Right atrium auricular region (tissue), 2 donors: Measurements from ENCODE around the gene ZNF438. TPM values are rescaled to one million over a fixed set of nuclear protein-coding genes. Genes with fewer than 3 reads are reported as not detected.

ENCODE experiments used
- DNase-seq: peaks from one replicate; pipeline ENCODE4 v3.0.0-alpha.2; 2019; ENCODE audit warnings: low spot score
- H3K27ac ChIP-seq, 2 donors: fragments of 200-600 bp; sonication (generic); 1 replicate in 1 of 2; 2 replicates in 1 of 2; pipeline ENCODE4 v1.5.1; 2016 to 2019
- H3K27me3 ChIP-seq, 2 donors: fragments of 200-600 bp; sonication (generic); one replicate each; pipeline versions ENCODE4 v1.5.1 to v1.6.0; 2017 to 2019
- H3K36me3 ChIP-seq: fragments of 200-600 bp; sonication (generic); one replicate; pipeline ENCODE4 v1.5.1; 2016
- H3K4me1 ChIP-seq, 2 donors: fragments of 200-600 bp; sonication (generic); one replicate each; pipeline versions ENCODE4 v1.5.1 to v1.6.0; 2017 to 2019
- H3K4me3 ChIP-seq, 2 donors: fragments of 200-600 bp; sonication (generic); 1 replicate in 1 of 2; 2 replicates in 1 of 2; pipeline ENCODE4 v1.5.1; 2017 to 2019; ENCODE audit warnings: mild to moderate bottlenecking in 1 of 2, moderate library complexity in 1 of 2
- H3K9me3 ChIP-seq, 2 donors: fragments of 200-600 bp; sonication (generic); one replicate each; pipeline ENCODE4 v1.5.1; 2019
- total RNA-seq, 2 donors: library from RNA; depleted of rRNA; stranded (reverse); fragments of >200 nt; gene quantifications; one replicate each; pipeline ENCODE4 v1.1.0, GENCODE V29; 2016
- TF ChIP-seq, protein P1 (sequence below), 2 donors: fragments of 200-600 bp; sonication (generic); IDR thresholded peaks; one replicate each; pipeline ENCODE4 v1.5.1; 2019; ENCODE audit warnings: antibody characterized with exemption in 2 of 2

ZNF438 gene
- total RNA-seq, 2 donors from 2014 or later = 13.4 to 14.5 TPM

DNA sequence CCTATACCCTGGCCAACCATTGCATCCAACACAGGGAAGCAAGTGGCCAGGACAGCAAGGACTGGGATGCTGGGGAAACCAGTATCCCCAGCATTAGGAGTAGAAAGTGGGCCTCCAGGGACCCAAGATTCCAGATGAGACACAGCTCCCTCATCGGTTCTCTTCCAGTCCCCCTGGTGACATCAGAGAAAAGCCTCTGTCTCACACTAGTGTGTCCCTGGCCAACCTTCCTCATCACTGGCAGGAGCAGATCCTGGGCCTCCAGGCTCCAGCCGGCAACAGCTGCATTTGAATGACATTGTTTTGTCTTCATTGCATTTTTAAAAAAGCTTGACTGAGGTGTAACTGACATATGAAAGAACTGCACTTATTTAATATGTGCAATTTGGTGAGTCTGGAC is 224.8 kb downstream of the ZNF438 start:
- Histone ChIP-seq H3K36me3 (no peaks in the 10 kb centered on the region), H3K9me3 (no peaks in the 10 kb centered on the region), H3K4me1 (peaks cover 0 to 25% of the 10 kb centered on the region in 2 donors), H3K4me3 (no peak overlapping the region), H3K27me3 (no peaks in the 10 kb centered on the region), H3K27ac (peak overlapping the region in 1 of 2 donors; percentile 75)
- no peak for DNase-seq
- TF ChIP-seq, protein P1, sequence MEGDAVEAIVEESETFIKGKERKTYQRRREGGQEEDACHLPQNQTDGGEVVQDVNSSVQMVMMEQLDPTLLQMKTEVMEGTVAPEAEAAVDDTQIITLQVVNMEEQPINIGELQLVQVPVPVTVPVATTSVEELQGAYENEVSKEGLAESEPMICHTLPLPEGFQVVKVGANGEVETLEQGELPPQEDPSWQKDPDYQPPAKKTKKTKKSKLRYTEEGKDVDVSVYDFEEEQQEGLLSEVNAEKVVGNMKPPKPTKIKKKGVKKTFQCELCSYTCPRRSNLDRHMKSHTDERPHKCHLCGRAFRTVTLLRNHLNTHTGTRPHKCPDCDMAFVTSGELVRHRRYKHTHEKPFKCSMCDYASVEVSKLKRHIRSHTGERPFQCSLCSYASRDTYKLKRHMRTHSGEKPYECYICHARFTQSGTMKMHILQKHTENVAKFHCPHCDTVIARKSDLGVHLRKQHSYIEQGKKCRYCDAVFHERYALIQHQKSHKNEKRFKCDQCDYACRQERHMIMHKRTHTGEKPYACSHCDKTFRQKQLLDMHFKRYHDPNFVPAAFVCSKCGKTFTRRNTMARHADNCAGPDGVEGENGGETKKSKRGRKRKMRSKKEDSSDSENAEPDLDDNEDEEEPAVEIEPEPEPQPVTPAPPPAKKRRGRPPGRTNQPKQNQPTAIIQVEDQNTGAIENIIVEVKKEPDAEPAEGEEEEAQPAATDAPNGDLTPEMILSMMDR (IDR thresholded peaks at IDR 0.05) = no peak

DNA sequence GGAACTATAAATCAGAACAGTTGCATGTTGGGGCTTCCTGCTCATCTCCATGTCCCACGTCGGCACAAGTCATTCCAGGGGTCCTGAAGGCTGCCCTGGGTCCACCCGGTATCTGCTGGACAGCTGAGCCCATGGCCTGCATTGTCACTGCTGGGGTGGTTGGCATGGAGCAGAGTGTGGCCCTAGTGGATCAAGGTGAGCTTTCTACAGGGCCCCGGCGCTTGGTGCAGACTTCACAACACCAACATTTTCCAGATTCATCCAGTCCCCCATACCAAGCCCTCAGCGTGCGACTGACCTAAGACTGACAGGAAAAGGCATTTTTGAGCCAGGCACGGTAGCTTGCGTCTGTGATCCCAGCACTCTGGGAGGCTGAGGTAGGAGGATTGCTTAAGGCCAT is 226.6 kb downstream of the ZNF438 start:
- H3K27ac ChIP-seq = peak overlapping the region; percentile 44 to 75
- H3K36me3 ChIP-seq = no peaks in the 10 kb centered on the region
- TF ChIP-seq, protein P1 (IDR thresholded peaks at IDR 0.05) = no peak
- no peak for DNase-seq
- no peaks in the 10 kb centered on the region for H3K9me3 ChIP-seq
- H3K4me3 ChIP-seq = no peak overlapping the region
- H3K27me3 ChIP-seq = no peaks in the 10 kb centered on the region
- H3K4me1 ChIP-seq = peaks cover 0 to 12% of the 10 kb centered on the region in 2 donors

GRCh38 chr10:30804478-30805055 is 227.1 kb downstream of the ZNF438 start:
- H3K4me1 ChIP-seq = peaks cover 0 to 12% of the 10 kb centered on the region in 2 donors
- no peaks in the 10 kb centered on the region for H3K27me3 ChIP-seq
- no peaks in the 10 kb centered on the region for H3K9me3 ChIP-seq
- H3K36me3 ChIP-seq = no peaks in the 10 kb centered on the region
- DNase-seq = no peak
- peak overlapping the region; percentile 44 to 75 for H3K27ac ChIP-seq
- H3K4me3 ChIP-seq = no peak overlapping the region
- TF ChIP-seq, protein P1 (IDR thresholded peaks at IDR 0.05) = no peak

DNA sequence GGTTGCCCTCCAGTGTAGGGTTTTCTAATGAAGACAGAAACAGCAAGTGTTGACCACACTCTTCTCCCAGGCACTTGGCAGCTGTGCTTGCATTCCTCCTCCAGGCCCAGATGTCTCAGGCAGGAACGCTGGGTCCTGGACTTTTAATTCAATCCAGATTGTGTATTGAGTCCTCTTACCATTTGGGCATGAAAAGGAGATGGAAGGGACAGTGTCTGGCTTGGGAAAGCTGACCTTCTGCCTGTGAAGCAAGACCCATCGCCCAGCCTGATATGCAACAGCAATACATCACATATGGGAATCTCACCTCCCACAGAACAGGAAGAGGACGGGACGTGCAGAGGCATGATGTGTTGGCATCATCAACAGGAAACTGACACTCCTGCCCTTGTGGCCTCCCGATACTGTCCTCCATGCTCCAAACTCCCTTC is 227.8 kb downstream of the ZNF438 start:
- H3K27ac ChIP-seq = peak overlapping the region; percentile 8 to 75
- peak; percentile 83 for DNase-seq
- TF ChIP-seq, protein P1 (IDR thresholded peaks at IDR 0.05) = no peak

DNA sequence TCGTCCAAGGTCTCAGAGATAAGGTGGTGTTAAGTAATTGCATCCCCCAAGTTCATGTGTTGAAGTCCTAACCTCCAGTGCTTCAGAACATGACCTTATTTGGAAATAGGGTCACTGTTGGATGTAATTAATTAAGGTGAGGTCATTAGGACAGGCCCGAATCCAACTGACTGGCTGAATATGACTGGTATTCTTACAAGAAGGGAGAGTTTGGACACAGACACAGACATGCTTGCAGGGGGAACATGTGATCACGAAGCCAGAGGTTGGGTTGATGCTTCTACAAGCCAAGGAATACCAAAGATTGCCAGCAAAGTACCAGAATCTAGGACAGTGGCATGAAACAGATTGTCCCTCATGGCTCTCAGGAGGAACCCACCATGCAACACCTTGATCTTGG is 228.6 kb downstream of the ZNF438 start:
- TF ChIP-seq, protein P1 (IDR thresholded peaks at IDR 0.05) = no peak
- H3K4me3 ChIP-seq = no peak overlapping the region

More for the DNA sequence above, 227.8 kb downstream of the ZNF438 start:
- Histone ChIP-seq H3K4me3 (no peak overlapping the region), H3K4me1 (peaks cover 0 to 12% of the 10 kb centered on the region in 2 donors), H3K9me3 (no peaks in the 10 kb centered on the region), H3K36me3 (no peaks in the 10 kb centered on the region), H3K27me3 (no peaks in the 10 kb centered on the region)

GRCh38 chr10:30800368-30800767 is 231.3 kb downstream of the ZNF438 start:
- H3K9me3 ChIP-seq = no peaks in the 10 kb centered on the region
- H3K27ac ChIP-seq = no peak overlapping the region
- H3K36me3 ChIP-seq = no peaks in the 10 kb centered on the region
- H3K27me3 ChIP-seq = no peaks in the 10 kb centered on the region
- H3K4me1 ChIP-seq = peaks cover 0 to 12% of the 10 kb centered on the region in 2 donors
- TF ChIP-seq, protein P1 (IDR thresholded peaks at IDR 0.05) = no peak
- no peak overlapping the region for H3K4me3 ChIP-seq
- no peak for DNase-seq

More for the DNA sequence above, 228.6 kb downstream of the ZNF438 start:
- Histone ChIP-seq H3K27ac (peak overlapping the region in 1 of 2 donors; percentile 52), H3K4me1 (peaks cover 0 to 12% of the 10 kb centered on the region in 2 donors), H3K36me3 (no peaks in the 10 kb centered on the region), H3K27me3 (no peaks in the 10 kb centered on the region), H3K9me3 (no peaks in the 10 kb centered on the region)
- DNase-seq = no peak
